NCI-H128 (cell line): ENCODE data around the gene COX10.
A peak's percentile ranks its signal among the peaks of the same experiment; 100 is the strongest.
"Not testable (repeated sequence)": the region's sequence is repeated elsewhere in the genome, so short reads cannot be mapped to it uniquely, and the experiment has no call there.

Experiments
- DNase-seq: peaks from one replicate; lab custom pipeline; 2025; ENCODE audit not compliant: unreplicated experiment; lab: John Stamatoyannopoulos, UW

COX10 gene

DNA sequence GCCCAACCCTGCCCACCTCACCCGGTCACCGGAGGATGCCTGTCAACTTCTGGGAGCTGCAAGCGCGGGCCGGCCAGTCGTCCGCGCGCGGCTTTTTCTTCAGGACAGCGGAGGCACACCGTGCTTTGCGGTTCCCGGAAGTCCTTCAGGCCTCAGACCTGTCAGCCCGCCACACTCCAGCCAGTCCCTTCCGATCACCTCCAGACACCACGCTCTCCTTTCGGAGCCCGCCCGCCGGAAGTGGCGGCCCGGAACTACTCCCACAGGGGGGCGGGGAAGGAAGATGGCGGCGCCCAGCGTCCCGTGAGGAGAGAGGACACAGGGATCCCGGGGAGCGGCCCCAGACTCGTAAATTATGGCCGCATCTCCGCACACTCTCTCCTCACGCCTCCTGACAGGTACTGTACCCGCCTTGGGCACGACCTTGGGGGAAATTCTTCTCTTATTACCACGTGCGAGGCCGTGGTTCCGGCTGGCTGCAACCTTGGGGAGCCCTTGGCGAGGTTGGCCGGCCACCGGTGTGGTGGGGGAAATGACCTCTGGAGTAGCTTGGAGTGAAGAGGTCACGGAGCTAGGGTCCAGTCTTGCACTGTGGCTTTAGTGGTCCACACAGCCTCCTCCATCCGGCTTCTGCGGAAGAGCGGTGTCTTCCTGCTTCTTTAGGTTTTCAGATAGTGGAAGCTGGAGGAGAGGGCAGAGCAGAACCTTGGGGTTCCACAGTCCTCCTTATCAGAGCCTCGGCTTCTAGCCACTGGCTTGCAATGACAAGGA lies at the start of gene COX10:
COX10 (plus strand) TSS at position 254 of the 771 bp plus-strand sequence; CDS start at position 356, 102 bp downstream.
- DNase-seq, result peak; percentile 28

DNA sequence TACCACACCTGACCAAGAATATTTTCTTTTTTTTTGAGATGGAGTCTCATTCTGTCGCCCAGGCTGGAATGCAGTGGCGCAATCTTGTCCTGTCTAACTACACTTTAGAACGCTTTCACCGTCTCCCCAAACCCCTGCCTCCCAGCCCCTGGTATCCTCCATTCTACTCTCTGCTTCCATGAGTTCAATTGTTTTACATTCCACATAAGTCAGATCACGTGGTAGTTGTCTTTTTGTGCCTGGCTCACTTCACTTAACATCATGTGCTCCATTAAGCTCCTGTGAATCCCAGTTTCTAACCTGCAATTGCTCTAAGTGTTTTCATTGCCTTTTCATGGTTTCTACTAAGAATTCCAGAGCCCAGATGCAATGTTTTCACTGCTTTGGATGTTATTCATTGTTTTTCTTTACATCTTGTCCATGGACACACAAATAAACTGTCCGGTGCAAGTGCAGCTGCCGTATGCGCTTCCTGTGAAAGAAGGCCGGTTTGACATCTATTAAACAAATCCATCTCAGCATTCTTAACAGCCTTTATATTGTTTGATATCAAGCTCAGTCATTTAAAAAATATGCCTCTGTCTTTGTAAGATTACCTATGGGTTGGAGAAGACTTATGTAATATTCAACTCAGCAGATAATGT lies 47.5 kb upstream of the COX10 start:
- not testable (repeated sequence) for DNase-seq

DNA sequence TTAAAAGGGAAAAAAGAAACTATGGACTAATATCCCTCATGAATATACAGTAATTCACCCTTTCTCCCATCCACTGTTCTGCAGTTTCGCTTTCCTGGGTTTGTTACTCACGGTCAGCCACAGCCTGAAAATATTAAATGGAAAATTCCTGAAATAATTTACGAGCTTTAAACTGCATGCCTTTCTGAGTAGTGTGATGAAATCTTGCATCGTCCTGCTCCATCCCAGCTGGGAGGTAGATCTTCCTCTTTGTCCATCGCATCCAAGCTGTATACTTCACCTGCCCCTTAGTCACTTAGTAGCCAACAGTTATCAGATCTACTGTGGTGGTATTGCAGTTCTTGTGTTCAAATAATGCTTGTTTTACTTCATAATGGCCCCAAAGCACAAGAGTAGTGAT lies 39.5 kb upstream of the COX10 start:
- not testable (repeated sequence) for DNase-seq

DNA sequence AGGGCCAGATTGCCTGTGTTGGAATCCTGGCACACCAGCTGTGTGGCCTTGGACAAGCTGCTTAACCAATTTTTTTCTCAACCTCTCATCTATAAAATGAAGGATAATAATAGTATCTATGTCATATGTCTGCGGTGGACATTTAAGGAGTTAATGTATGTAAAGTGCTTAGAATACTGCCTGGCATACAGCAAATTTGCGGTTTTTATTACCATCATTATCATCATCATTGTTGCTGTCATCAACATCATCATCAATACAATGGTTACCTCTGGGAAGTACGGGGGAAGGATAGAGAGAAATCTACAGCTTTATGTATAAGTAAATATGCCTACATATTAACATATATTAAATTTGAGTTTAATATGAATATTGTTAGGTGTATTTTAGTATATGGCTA lies 37.1 kb upstream of the COX10 start:
- no peak for DNase-seq

DNA sequence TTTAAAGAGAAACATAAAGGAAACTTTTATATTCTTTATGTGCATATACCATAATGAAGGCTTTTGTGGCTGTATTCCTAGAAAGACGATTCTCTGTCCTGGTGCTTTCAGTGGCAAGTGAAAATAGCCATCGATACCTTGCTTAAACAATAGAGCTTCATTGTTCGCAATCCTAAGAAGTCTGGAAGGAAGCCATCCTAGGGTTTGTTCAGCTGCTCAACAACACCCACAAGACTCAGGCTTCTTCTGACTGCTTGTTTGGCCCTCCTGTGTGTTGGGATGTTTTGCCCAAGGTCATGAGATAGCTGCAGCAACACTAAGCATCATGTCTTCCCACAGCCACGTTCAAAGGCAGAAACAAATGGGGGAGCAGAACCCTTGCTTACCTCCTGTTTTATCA lies 36.1 kb upstream of the COX10 start:
- no peak for DNase-seq

DNA sequence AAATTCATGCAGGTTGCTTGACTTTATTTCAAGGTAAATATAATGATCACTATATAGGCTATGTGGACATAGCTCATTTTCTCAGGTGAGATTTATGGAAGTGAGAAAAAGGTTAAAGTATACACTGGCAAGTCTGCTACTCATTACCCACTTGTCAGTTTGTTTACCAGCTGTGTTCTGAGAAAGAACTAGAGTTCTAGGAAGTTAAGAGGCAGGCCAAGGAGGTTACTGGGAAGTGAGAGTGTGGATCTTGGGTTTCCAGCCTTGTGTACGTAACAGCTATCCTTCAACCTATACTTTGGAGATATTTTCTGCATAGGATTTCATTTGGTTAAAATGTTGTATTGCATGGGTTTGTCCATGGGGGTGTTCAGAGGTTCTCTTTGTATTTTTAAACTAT lies 31.9 kb upstream of the COX10 start:
- no peak for DNase-seq

DNA sequence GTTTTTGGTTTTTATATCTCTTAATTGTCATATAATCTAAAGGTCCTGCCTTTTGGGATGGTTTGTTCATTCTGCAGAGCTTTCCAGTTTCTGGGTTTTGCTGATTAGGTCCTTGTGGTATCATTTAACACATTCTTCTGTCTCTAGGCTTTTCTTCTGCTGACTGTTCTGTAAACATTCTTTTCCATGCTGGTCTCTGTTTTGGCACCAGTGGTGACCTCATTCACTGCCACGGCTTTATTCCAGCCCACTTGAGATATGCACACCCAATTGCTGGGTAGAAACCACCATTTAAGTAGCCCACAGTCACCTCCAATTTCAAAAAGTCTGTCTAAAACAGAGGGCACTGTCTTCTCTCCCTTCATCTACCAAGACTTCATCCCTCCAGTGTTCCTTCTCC lies 31.1 kb upstream of the COX10 start:
- DNase-seq, result no peak

DNA sequence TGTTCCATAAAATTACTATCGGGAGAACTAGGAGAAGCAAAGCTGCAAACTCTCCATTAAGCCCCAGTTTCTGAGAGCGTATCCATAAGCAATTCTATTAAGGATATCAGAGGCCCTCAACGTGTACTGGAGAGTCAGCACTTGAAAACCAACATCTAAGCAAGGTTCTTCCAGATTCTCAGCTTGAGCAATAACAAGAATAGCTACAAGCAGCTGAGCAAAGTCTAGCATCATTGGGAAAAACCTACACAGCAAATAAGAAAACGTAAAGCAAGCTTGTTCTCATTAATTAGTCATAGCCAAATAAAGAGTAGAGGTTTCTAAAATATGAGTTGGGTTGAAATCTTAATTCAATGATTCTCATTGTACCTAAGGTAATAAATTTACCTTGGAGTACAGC lies 26.9 kb upstream of the COX10 start:
- no peak for DNase-seq

DNA sequence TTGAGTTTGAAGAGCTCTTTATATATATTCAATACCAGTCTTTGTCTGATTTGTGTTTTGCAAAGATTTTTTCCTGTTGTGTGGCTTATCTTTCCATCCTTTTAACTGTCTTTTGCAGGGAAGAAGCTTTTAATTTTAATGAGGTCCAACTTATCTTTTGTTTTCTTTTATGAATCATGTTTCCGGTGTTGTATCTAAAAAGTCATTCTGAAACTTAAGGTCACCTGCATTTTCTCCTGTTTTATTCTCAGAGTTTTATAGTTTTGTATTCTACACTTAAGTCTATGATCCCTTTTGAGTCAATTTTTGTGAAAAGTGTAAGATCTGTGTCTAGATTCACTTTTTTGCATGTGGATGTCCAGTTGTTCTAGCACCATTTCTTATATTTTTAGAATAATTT lies 24.6 kb upstream of the COX10 start:
- no peak for DNase-seq

DNA sequence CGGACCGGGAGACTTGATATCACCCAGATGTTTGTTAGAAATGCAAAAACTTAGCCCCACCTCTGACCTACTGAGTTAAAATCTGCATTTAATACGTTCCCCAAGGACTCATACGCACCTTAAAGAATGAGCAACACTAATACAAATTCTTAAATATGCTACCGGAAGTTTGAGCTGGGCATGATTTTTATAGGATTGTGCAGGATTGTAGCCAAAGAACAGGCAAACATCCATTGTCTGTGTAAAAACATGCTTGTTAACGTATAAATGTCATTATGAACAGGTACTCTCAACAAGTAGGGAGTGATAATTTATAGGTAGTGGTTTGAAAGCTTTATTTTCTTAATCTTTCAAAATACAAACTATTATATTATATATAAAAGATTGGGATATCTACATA lies 22.3 kb upstream of the COX10 start:
- DNase-seq, result no peak

DNA sequence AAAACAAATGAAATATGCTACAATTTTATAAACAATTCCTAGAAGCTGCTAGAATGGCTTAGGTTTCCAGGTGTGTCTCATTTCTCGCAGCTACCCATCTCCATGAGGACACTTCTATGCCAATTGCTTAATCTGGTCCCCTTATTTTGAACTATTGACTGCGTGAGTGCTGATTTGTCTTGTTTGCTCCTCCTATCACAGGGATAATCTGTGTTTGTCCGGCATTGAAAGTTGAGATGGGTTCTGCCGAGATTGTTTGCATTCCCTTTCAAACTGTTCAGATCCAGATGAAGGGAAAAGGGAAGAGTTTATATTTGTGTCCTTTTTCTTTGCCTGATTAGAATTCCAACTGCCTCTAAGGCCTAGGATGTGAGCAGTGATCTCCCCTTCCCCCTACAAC lies 21.7 kb upstream of the COX10 start:
- no peak for DNase-seq

DNA sequence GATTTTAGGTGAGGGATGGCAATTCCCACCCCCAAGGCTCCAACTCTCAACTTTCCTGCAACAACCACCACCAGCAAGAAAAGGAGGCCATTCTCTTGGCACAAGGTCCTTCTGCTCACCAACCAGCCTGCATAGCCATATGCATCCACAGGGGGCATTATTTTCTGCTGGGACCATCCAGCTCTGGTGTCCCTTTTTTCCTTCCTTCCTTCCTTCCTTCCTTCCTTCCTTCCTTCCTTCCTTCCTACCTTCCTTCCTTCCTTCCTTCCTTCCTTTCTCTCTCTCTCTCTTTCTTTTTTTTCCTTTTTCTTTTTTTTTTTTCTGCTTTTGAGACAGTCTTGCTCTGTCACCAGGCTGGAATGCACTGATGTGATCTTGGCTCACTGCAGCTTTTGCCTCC lies 21.1 kb upstream of the COX10 start:
- no peak for DNase-seq

DNA sequence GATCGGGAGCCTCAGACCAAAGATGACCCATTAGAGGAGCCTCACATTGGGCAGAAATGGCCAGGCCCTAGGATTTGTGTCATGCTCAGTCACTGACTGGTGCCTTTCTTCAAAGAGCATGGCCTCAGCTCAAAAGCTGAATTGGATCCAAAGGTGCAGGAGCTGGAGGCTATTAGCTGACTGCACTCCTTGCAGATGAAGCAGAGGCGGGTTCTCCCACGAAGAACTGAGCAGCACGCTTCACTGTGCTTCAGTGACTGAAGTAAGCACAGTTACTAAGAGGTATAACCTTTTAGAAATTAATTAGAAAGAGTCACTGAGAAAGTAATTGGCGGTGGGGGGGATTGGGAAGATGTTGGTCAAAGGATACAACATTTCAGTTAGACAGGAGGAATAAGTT lies 18.7 kb upstream of the COX10 start:
- DNase-seq, result no peak

DNA sequence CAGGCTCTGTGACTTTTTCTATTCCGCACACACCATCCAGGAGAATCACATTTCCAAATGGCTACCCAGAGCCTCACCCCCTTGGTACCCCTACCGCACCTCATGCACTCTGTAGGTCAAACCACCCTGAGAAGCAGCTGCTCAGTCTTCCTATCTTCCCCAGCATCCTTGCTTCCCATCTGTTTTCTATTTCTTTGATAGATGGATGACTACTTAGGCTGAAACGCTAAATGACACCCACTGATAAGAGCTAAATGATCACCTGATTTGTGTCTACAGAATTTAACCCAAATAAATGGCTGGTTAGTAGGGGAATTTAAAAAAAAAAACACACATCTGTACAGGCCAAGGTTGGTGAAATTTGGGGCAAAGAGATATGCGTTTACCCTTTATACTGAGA lies 17.6 kb upstream of the COX10 start:
- DNase-seq, result no peak

DNA sequence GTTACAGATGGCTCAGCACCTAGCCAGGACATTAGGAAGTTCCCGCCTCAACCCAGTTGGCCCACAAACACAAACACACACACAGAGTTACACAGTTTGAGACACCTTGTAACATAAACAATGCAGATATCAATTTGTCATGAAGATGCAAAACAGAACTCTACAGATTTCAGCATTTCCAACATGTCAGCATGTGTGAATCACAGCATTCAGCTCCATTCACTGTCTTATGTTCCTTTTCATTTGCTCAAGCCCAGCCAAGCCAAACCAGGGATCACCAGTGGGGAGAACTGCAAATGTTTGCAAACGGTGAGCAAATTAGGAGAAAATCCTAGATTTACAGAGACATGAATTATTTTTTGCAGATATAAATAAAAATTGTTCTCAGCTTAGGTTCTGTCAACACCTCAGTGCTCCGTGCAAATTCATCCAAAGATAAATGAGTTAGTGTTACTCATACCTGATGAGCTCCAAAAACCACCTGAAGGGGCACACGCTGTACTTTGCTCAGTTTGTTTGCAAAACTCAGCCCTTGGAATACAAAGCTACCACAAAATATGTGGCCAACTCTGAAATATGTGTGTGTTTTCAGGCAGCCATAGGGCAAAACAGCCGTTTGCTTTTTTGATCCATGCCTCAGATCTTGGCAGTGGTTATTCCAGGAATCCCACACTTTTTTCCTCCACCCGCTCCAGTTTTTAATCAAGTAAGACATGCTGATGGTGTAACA lies 16.3 kb upstream of the COX10 start:
- no peak for DNase-seq

DNA sequence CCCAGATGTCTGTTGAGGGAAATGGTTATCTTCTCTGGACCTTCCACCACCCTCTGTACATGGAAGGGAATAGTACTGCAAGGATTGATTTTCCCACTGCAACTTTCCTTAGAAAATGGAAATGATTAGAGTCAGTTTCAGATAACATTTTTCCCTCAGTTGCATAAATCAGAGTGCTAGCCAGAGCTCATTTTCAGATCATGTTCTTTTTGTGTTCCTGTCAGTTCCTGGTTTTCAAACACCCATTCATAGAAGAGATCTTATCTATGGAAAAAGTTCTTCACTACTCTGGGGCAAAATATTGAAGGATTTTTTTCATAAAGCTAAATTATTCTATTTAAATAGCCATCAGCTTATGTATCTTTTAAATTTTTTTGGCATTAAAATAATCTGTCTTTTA lies 11.7 kb upstream of the COX10 start:
- DNase-seq, result no peak

DNA sequence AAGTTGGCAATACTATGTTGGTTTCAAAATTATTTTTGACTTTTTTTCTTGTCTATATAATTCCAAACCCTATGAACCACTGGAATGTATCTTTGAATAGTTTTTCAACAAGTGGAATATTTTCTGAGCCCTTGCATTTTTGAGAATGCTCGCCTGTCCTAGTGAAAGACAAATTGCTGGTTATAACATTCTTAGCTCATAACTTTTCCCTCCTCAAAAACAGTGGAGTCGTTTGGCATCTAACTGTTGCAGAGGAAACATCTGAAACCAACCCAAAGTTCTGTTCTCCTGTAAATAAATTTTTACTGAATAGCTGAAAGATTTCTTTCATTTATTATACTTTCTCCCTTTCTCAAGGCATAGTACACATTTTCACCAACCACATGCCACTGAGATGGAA lies 11.3 kb upstream of the COX10 start:
- no peak for DNase-seq

DNA sequence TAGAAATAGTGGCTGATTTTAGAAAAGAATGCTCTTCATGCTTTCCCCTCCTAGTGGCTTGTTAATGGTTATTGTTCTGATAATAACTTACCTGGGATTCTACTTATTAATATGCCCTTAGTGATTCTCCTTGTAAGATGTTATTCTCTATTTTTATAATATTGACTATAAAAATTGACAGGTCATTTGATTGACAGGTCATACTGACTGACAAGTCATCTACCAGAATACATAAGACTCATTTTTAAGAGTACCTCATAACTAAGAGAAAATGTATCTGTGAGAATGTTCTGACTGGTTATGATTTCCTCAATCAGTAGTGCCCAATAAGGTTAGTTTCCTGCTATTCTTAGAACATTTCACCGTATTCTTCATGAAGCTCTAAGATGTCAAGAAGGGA lies 8.6 kb upstream of the COX10 start:
- no peak for DNase-seq

DNA sequence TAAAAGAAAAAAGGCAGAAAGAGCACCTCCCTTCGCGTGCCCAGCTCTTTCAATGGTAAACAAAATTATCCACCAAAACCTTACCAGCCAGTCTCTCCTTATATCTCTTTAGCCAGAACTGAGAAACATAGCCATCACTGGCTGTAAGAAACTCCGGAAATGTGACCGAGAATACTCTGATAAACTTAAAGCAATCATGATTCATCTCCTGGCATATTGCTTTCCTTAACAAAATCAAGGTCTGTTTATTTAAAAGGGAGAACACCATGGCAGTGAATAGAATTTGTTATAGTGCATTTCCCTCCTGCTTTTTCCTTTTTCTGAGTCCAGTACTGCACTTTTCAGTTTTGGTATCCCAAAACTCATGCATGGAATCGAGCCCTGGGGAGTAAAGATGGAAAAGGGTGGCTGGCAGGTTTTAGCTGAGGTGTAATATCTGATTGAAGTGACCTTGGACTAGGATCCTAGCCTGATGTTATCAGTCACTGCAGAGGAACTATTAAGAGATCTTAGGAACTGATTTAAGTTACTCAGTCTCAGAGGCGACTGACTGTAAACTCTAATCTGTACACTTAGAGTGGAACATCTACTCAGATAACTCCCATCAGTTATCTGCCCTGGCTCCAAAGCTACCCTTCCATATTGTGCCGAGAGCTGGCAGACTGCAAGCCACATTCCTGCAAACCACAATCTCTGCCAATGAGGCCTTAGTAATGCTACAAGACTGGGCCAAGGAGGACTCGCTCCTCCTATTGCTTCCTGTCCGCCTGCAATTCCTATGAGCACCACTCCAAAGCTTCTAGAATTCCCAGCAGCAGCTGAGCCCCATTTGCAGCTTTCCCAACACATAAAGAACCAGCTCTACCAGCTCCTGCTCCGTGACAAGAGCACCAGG lies 7.4 kb upstream of the COX10 start:
- no peak for DNase-seq

DNA sequence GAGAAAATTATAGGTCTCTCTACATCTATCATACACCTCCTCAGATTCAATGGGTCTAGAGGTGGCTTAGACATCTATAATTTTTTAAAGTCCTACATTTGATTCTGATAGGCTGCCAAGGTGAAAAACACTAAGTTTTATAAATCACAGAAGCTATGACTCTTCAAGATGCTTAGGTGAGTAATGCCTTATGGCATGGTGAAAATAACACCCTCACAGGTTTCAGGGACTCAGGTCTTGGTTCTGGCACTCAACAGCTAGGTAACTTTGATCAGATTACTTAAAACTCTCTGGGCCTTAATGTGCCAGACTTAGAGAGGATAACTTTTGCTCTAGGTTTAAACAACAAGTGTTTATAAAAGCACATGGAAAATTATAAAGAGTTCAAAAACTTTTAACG lies 2.0 kb upstream of the COX10 start:
- no peak for DNase-seq

DNA sequence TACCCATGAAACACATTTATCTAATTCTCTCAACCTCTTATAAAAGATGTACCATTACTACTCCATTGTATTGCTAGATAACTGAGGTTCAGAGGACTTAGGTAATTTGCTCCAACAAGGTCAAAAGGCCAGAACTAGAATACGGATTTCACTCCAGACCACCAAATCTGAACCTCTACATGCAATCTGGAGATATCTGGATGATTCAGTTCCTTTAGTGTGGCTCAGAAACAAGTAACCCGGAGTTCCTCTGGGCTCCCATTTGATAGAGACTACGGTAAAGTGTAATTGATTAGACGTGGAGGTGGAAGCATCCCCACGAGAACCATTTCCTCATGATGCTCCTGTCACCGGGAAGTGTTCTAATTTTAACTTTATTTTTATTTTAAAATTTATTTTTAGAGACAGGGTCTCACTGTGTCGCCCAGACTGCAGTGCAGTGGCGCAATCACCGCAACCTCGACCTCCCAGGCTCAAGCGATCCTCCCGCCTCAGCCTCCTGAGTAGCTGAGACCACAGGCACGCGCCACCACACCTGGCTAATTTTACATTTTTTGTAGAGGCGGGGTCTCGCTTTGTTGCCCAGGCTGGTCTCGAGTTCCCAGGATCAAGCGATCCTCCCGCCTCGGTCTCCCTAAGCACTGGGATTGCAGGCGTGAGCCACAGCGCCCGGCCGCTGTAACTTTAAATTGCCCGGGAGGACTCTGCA lies 608 bp upstream of the COX10 start:
- DNase-seq, result no peak
